GM06990 (cell line): ENCODE data around the gene TACR1.

Source experiments
- DNase-seq: peaks from one replicate; pipeline ENCODE4 v3.0.0-alpha.2; 2011; ENCODE audit not compliant: insufficient read length; ENCODE audit errors: extremely low read depth
- H3K27me3 ChIP-seq: replicated peaks from 2 replicates; pipeline ENCODE4 v1.6.0; 2011; ENCODE audit warnings: low read length; ENCODE audit not compliant: control insufficient read depth, insufficient read depth
- H3K36me3 ChIP-seq: 2 replicates; pipeline ENCODE4 v1.5.1; 2011; ENCODE audit warnings: low read length; ENCODE audit not compliant: control insufficient read depth, insufficient read depth
- H3K4me3 ChIP-seq: replicated peaks from 2 replicates; pipeline ENCODE4 v1.5.1; 2011; ENCODE audit warnings: low read depth, mild to moderate bottlenecking, control low read depth, low read length
- CTCF ChIP-seq: IDR thresholded peaks from 2 replicates; pipeline ENCODE4 v1.5.1; 2011; ENCODE audit warnings: low read length, control low read depth, mild to moderate bottlenecking, inconsistent platforms; ENCODE audit not compliant: insufficient read depth, poor library complexity, severe bottlenecking

TACR1 gene

GRCh38 chr2:75033516-75033915 lies 165.8 kb downstream of the TACR1 start:
- no peaks in the 10 kb centered on the region for H3K27me3 ChIP-seq
- TF ChIP-seq CTCF: no peak
- no peak for DNase-seq
- no peak overlapping the region for H3K4me3 ChIP-seq
- no peaks in the 10 kb centered on the region for H3K36me3 ChIP-seq

- no peaks in the 10 kb centered on the region for H3K36me3 ChIP-seq
Measured at GRCh38 chr2:75031906-75032803, 167.2 kb downstream of the TACR1 start.

GRCh38 chr2:75031171-75031570 lies 168.1 kb downstream of the TACR1 start:
- Histone ChIP-seq H3K36me3 (no peaks in the 10 kb centered on the region), H3K4me3 (no peak overlapping the region), H3K27me3 (no peaks in the 10 kb centered on the region)
- no peak for DNase-seq
- no peak for TF ChIP-seq CTCF

More at GRCh38 chr2:75031906-75032803, 167.2 kb downstream of the TACR1 start:
- DNase-seq: no peak
- Histone ChIP-seq H3K4me3 (no peak overlapping the region), H3K27me3 (no peaks in the 10 kb centered on the region)
- no peak for TF ChIP-seq CTCF

GRCh38 chr2:75030218-75031009 lies 168.9 kb downstream of the TACR1 start:
- no peaks in the 10 kb centered on the region for H3K27me3 ChIP-seq
- no peaks in the 10 kb centered on the region for H3K36me3 ChIP-seq
- no peak for DNase-seq
- TF ChIP-seq CTCF: no peak
- H3K4me3 ChIP-seq: no peak overlapping the region

GRCh38 chr2:75027886-75028285 lies 171.4 kb downstream of the TACR1 start:
- H3K36me3 ChIP-seq: no peaks in the 10 kb centered on the region
- H3K27me3 ChIP-seq: no peaks in the 10 kb centered on the region
- H3K4me3 ChIP-seq: no peak overlapping the region
- no peak for TF ChIP-seq CTCF
- no peak for DNase-seq
